Uterus (tissue), 4 donors: ENCODE measurements around the gene CERS6. TPM values are rescaled to one million over a fixed set of nuclear protein-coding genes. Genes with fewer than 3 reads are reported as not detected.

Experiments used
- DNase-seq, 2 donors: peaks; one replicate each; pipeline ENCODE4 v3.0.0-alpha.2; 2019 to 2020
- H3K27ac ChIP-seq, 2 donors: fragments of 200-600 bp; sonication (generic); 1 replicate in 1 of 2; 2 replicates in 1 of 2; pipeline ENCODE4 v1.5.1; 2016 to 2018
- H3K27me3 ChIP-seq, 2 donors: fragments of 200-600 bp; sonication (generic); one replicate each; pipeline ENCODE4 v1.5.1; 2018 to 2019; ENCODE audit warnings: control low read depth in 1 of 2
- H3K36me3 ChIP-seq, 2 donors: fragments of 200-600 bp; sonication (generic); one replicate each; pipeline ENCODE4 v1.5.1; 2019; ENCODE audit warnings: control low read depth in 1 of 2
- H3K4me1 ChIP-seq, 2 donors: fragments of 200-600 bp; sonication (generic); one replicate each; pipeline ENCODE4 v1.5.1; 2018 to 2019; ENCODE audit warnings: control low read depth in 1 of 2
- H3K4me3 ChIP-seq, 2 donors: fragments of 200-600 bp; sonication (generic); 1 replicate in 1 of 2; 2 replicates in 1 of 2; pipeline ENCODE4 v1.5.1; 2018 to 2019; ENCODE audit warnings: mild to moderate bottlenecking in 1 of 2
- H3K9me3 ChIP-seq, 2 donors: fragments of 200-600 bp; sonication (generic); one replicate each; pipeline ENCODE4 v1.5.1; 2019; ENCODE audit warnings: control low read depth in 1 of 2
- CTCF ChIP-seq, 4 experiments: fragments of 200-600 bp in 2 of 4; fragments of 450-650 bp in 2 of 4; sonication (generic) in 2 of 4; IDR thresholded peaks; one replicate each; pipeline ENCODE4 v1.5.1; 2016 to 2019; ENCODE audit warnings: antibody characterized with exemption in 4 of 4, mild to moderate bottlenecking in 2 of 4, moderate library complexity in 1 of 4
- POLR2A ChIP-seq, 2 donors: fragments of 450-650 bp; IDR thresholded peaks; one replicate each; pipeline ENCODE4 v1.6.1; 2016; ENCODE audit warnings: antibody characterized with exemption in 2 of 2, mild to moderate bottlenecking in 1 of 2, moderate library complexity in 1 of 2
- intact Hi-C: fragments of 100-400 bp; cut with DNase I; formaldehyde crosslinking; loops from one replicate; pipeline ENCODE4 v1.15.1; 2023; ENCODE audit warnings: low total_unique reads
- total RNA-seq, 4 donors: library from RNA; depleted of rRNA in 3 of 4; stranded (reverse); fragments of >200 nt in 3 of 4; gene quantifications; one replicate each; pipeline versions ENCODE4 v1.1.0 to v1.2.4, GENCODE V29; 2014 to 2023
- donor health status: DM: yes; HTN: yes; CAD: no.

The CERS6 gene
- total RNA-seq, 4 donors from 2014 or later, result 20.0 to 47.2 (median 26.6) TPM

- DNase-seq, result peak; percentile 74 to 80
- Histone ChIP-seq H3K4me3 (no peak overlapping the region), H3K27me3 (no peaks in the 10 kb centered on the region), H3K27ac (peak overlapping the region; percentile 81), H3K4me1 (peaks cover 0 to 4% of the 10 kb centered on the region in 2 donors), H3K36me3 (no peaks in the 10 kb centered on the region), H3K9me3 (no peaks in the 10 kb centered on the region)
- TF ChIP-seq POLR2A (IDR thresholded peaks at IDR 0.05), result no peak
- TF ChIP-seq CTCF (IDR thresholded peaks at IDR 0.05), result no peak
- intact Hi-C loops, result no loop called here
Measured at GRCh38 chr2:168635065-168635577, 179.0 kb downstream of the CERS6 start.

- Histone ChIP-seq H3K27me3 (no peaks in the 10 kb centered on the region), H3K4me1 (peaks cover 0 to 4% of the 10 kb centered on the region in 2 donors), H3K4me3 (no peak overlapping the region), H3K9me3 (no peaks in the 10 kb centered on the region), H3K36me3 (no peaks in the 10 kb centered on the region), H3K27ac (peak overlapping the region; percentile 85)
- TF ChIP-seq CTCF (IDR thresholded peaks at IDR 0.05), result no peak
- TF ChIP-seq POLR2A (IDR thresholded peaks at IDR 0.05), result no peak
- intact Hi-C loops, result no loop called here
- DNase-seq, result no peak
Measured at GRCh38 chr2:168639018-168639417, 182.9 kb downstream of the CERS6 start.

- Histone ChIP-seq H3K27me3 (no peaks in the 10 kb centered on the region), H3K36me3 (no peaks in the 10 kb centered on the region), H3K4me1 (peaks cover 0 to 4% of the 10 kb centered on the region in 2 donors), H3K9me3 (no peaks in the 10 kb centered on the region), H3K27ac (peak overlapping the region; percentile 85), H3K4me3 (no peak overlapping the region)
- no peak for TF ChIP-seq CTCF (IDR thresholded peaks at IDR 0.05)
- peak in 1 of 2 donors; percentile 18 for TF ChIP-seq POLR2A (IDR thresholded peaks at IDR 0.05)
- intact Hi-C loops, result no loop called here
- peak; percentile 79 to 96 for DNase-seq
Measured at GRCh38 chr2:168639441-168639898, 183.4 kb downstream of the CERS6 start.

GRCh38 chr2:168640039-168640438 lies 184.0 kb downstream of the CERS6 start:
- Histone ChIP-seq H3K36me3 (no peaks in the 10 kb centered on the region), H3K9me3 (no peaks in the 10 kb centered on the region), H3K4me1 (peaks cover 0 to 4% of the 10 kb centered on the region in 2 donors), H3K4me3 (no peak overlapping the region), H3K27me3 (no peaks in the 10 kb centered on the region), H3K27ac (peak overlapping the region; percentile 85)
- intact Hi-C loops, result no loop called here
- no peak for DNase-seq
- TF ChIP-seq POLR2A (IDR thresholded peaks at IDR 0.05) (no peak), CTCF (IDR thresholded peaks at IDR 0.05) (no peak)

GRCh38 chr2:168641636-168642035 lies 185.6 kb downstream of the CERS6 start:
- H3K27me3 ChIP-seq, result no peaks in the 10 kb centered on the region
- DNase-seq, result no peak
- peak overlapping the region; percentile 6 to 24 for H3K27ac ChIP-seq
- no peaks in the 10 kb centered on the region for H3K36me3 ChIP-seq
- H3K4me3 ChIP-seq, result no peak overlapping the region
- TF ChIP-seq CTCF (IDR thresholded peaks at IDR 0.05), result no peak
- no peak for TF ChIP-seq POLR2A (IDR thresholded peaks at IDR 0.05)
- intact Hi-C loops, result no loop called here
- H3K4me1 ChIP-seq, result no peaks in the 10 kb centered on the region
- H3K9me3 ChIP-seq, result no peaks in the 10 kb centered on the region
